Endothelial cell of umbilical vein (primary cell): ENCODE measurements around the gene NR2F6. TPM values are rescaled to one million over a fixed set of nuclear protein-coding genes. Genes with fewer than 3 reads are reported as not detected.

Source experiments
- BruUV-seq: library from RNA; stranded (reverse); fragments of 400-500 nt; replicated peaks from 2 replicates; lab custom pipeline; 2021; lab: Mats Ljungman, UMichigan
- CTCF ChIA-PET: fragments of 300-600, 350-600 bp; sonication (Branson Sonifier 250); formaldehyde crosslinking; loops from one replicate; lab custom pipeline; 2021; ENCODE audit warnings: antibody characterized with exemption, inconsistent platforms; lab: Charles Lee
- POLR2A ChIA-PET: fragments of 300-600, 350-600 bp; sonication (Branson Sonifier 250); formaldehyde crosslinking; loops from one replicate; lab custom pipeline; 2021; ENCODE audit warnings: antibody characterized with exemption, inconsistent platforms; lab: Charles Lee
- DNase-seq: peaks from one replicate; pipeline ENCODE4 v3.0.0-alpha.2; 2011; ENCODE audit warnings: low read depth, low spot score
- FAIRE-seq: peaks from 2 replicates; lab custom pipeline; 2011; peaks lifted over from hg19 to GRCh38; lab: Jason Lieb, UNC
- H2AFZ ChIP-seq: 2 replicates; pipeline ENCODE4 v1.6.0; 2012; ENCODE audit warnings: low read depth, low read length, control low read depth, inconsistent platforms
- H3K27ac ChIP-seq: 2 replicates; pipeline ENCODE4 v1.5.1; 2011; ENCODE audit warnings: low read depth, mild to moderate bottlenecking, control low read depth, low read length, moderate library complexity; ENCODE audit not compliant: insufficient read depth
- H3K27me3 ChIP-seq, 2 experiments: 2 replicates each; pipeline versions ENCODE4 v1.6.0 to v1.6.1; 2011; ENCODE audit warnings: low read length in 2 of 2, mixed read lengths in 1 of 2; ENCODE audit not compliant: control insufficient read depth in 2 of 2, insufficient read depth in 2 of 2
- H3K36me3 ChIP-seq, 2 experiments: 2 replicates in 1 of 2; 3 replicates in 1 of 2; pipeline ENCODE4 v1.5.1; 2011; ENCODE audit warnings: low read length in 2 of 2, mild to moderate bottlenecking in 1 of 2, moderate library complexity in 1 of 2; ENCODE audit not compliant: control insufficient read depth in 2 of 2, insufficient read depth in 2 of 2; ENCODE audit errors: extremely low read depth in 1 of 2
- H3K4me1 ChIP-seq: 3 replicates; pipeline ENCODE4 v1.5.1; 2011; ENCODE audit warnings: mild to moderate bottlenecking, low read length; ENCODE audit not compliant: control insufficient read depth, insufficient read depth; ENCODE audit errors: extremely low read depth
- H3K4me2 ChIP-seq: 2 replicates; pipeline ENCODE4 v1.6.1; 2011; ENCODE audit warnings: low read length, control low read depth, mixed read lengths; ENCODE audit not compliant: insufficient read depth
- H3K4me3 ChIP-seq, 3 experiments: fragments of 200-600 bp in 1 of 3; sonication (generic), shearing (Covaris generic) in 1 of 3; replicated peaks in 1 of 3; 2 replicates each; pipeline ENCODE4 v1.5.1; 2011 to 2016; ENCODE audit warnings: control low read depth in 3 of 3, low read length in 3 of 3, mild to moderate bottlenecking in 2 of 3, inconsistent platforms in 1 of 3, low read depth in 1 of 3, moderate library complexity in 1 of 3; ENCODE audit not compliant: insufficient read depth in 1 of 3
- H3K79me2 ChIP-seq: 2 replicates; pipeline ENCODE4 v1.6.0; 2012; ENCODE audit warnings: low read length, inconsistent platforms; ENCODE audit not compliant: control insufficient read depth, insufficient read depth
- H3K9ac ChIP-seq: replicated peaks from 2 replicates; pipeline ENCODE3; 2011; ENCODE audit warnings: low read length, control low read depth; ENCODE audit not compliant: insufficient read depth; ENCODE audit errors: extremely low read depth
- H3K9me1 ChIP-seq: replicated peaks from 3 replicates; pipeline ENCODE4 v1.6.0; 2011; ENCODE audit warnings: mild to moderate bottlenecking, low read length; ENCODE audit not compliant: control insufficient read depth, insufficient read depth; ENCODE audit errors: extremely low read depth
- H3K9me3 ChIP-seq: replicated peaks from 2 replicates; pipeline ENCODE4 v1.5.1; 2012; ENCODE audit warnings: low read length, inconsistent platforms; ENCODE audit not compliant: control insufficient read depth, insufficient read depth
- H4K20me1 ChIP-seq: replicated peaks from 2 replicates; pipeline ENCODE3; 2011; ENCODE audit warnings: mild to moderate bottlenecking, low read length; ENCODE audit not compliant: control insufficient read depth, insufficient read depth; ENCODE audit errors: extremely low read depth
- CTCF ChIP-seq, 2 donors: IDR thresholded peaks; 1 replicate in 1 of 2; 2 replicates in 1 of 2; pipeline ENCODE4 v1.5.1; 2011; ENCODE audit warnings: low read length in 2 of 2, mild to moderate bottlenecking in 2 of 2, moderate library complexity in 2 of 2, control low read depth in 1 of 2, inconsistent platforms in 1 of 2, low read depth in 1 of 2; ENCODE audit not compliant: insufficient read depth in 1 of 2; ENCODE audit errors: extremely low read depth in 1 of 2
- EZH2 ChIP-seq: IDR thresholded peaks from 2 replicates; pipeline ENCODE4 v1.6.1; 2012; ENCODE audit warnings: borderline replicate concordance, low read depth, mild to moderate bottlenecking, moderate library complexity, low read length, inconsistent platforms; ENCODE audit not compliant: severe bottlenecking
- FOS ChIP-seq: IDR thresholded peaks from 2 replicates; pipeline ENCODE4 v1.6.1; 2011; ENCODE audit warnings: mild to moderate bottlenecking, low read length, moderate library complexity, borderline replicate concordance; ENCODE audit not compliant: insufficient read depth
- GATA2 ChIP-seq: IDR thresholded peaks from 2 replicates; pipeline ENCODE4 v1.7.0; 2011; ENCODE audit warnings: low read depth, mild to moderate bottlenecking, moderate library complexity, mixed read lengths, low read length; ENCODE audit not compliant: insufficient read length, insufficient read depth
- JUN ChIP-seq: IDR thresholded peaks from 2 replicates; pipeline ENCODE4 v1.6.1; 2011; ENCODE audit warnings: borderline replicate concordance, low read depth; ENCODE audit not compliant: insufficient read length, insufficient read depth
- MYC ChIP-seq: IDR thresholded peaks from one replicate; pipeline ENCODE4 v1.6.1; 2011; ENCODE audit warnings: mild to moderate bottlenecking, low read depth, low read length
- POLR2A ChIP-seq: IDR thresholded peaks from 2 replicates; pipeline ENCODE4 v1.6.1; 2012; ENCODE audit warnings: low read depth, mild to moderate bottlenecking, control low read depth, low read length
- POLR2AphosphoS5 ChIP-seq: IDR thresholded peaks from 2 replicates; pipeline ENCODE4 v1.6.1; 2012; ENCODE audit warnings: low read depth, mild to moderate bottlenecking, control low read depth, low read length, moderate library complexity; ENCODE audit not compliant: insufficient read depth
- dilution Hi-C: fragments of 300-500 bp; cut with MboI; formaldehyde crosslinking; loops from one replicate; pipeline ENCODE4 v1.15.0; 2019; ENCODE audit warnings: low sequenced_read_pairs; ENCODE audit not compliant: extremely low pct_ligation_motif_present
- intact Hi-C: fragments of 100-400 bp; cut with micrococcal nuclease; formaldehyde crosslinking; loops from one replicate; pipeline ENCODE4 v1.10.0; 2022
- polyA plus RNA-seq, 4 experiments: library from polyadenylated mRNA; depleted of rRNA in 3 of 4; stranded (reverse) in 3 of 4; unstranded in 1 of 4; fragments of >200 nt; gene quantifications; 2 replicates each; pipeline versions ENCODE4 v1.2.1 to v1.2.3, GENCODE V29; 2011 to 2012; ENCODE audit warnings: missing spikeins in 1 of 4
- total RNA-seq: library from RNA; stranded (reverse); gene quantifications from 2 replicates; pipeline ENCODE4 v1.2.3, GENCODE V29; 2021
- TF ChIP-seq, protein P1 (sequence below): IDR thresholded peaks from 2 replicates; pipeline ENCODE4 v1.6.1; 2011; ENCODE audit not compliant: insufficient read depth, insufficient read length

NR2F6 gene
- total and polyA plus RNA-seq, 2 donors (not counting 3 experiments of a cell fraction or from before 2014, with no cell fraction given): 36.1 to 38.9 TPM

DNA sequence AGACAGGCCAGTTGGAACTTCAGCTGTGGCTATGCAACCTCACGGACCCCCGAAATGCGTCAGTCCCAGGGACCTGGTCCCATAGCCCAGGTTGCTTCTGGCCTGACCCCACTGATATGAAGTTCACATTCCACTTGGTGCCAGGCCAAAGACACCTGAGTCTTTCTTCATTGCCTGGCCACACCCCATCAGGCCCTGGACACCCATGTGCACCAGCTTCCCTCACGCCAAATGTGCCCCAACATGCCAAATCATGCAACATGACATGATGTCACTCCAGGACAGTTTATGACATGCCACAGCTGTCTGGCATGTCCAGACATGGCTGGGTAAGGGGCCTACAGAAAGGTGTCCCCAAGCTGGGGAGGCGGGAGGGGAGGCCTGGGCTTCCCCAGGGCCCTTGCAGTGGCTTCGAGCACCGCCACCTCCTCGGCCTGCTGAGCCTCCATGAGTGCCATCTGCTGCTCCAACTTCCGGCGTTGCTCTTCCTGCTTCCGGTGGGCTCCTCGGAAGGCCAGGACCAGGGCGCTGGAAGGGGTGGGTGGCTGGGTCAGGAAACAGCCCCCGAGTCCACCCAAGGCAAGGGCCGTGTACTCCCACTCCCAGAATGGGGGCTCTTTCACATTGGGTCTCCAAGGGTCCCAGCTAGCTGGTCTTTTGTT, 4.3 kb upstream of the NR2F6 start:
- no peaks in the 10 kb centered on the region for H4K20me1 ChIP-seq
- ChIA-PET CTCF (interaction anchor here (1.5 to 4.4 kb wide), 4 partner anchors 11 to 32 kb away, joined by 3 to 28 read pairs (median 5); no protein-coding TSS in a partner anchor), POLR2A (interaction anchor here (0.6 to 1.1 kb wide), 2 partner anchors 14 to 76 kb away, joined by 3 to 7 read pairs; partner anchors contain the start of gene USHBP1)
- intact Hi-C loops (no loop called here), dilution Hi-C loops (no loop called here)
- no peak overlapping the region for H3K4me3 ChIP-seq
- H3K27me3 ChIP-seq: no peaks in the 10 kb centered on the region
- peaks cover under 1% of the 10 kb centered on the region for H3K79me2 ChIP-seq
- TF ChIP-seq FOS (no peak), JUN (no peak), POLR2A (no peak), POLR2AphosphoS5 (no peak), CTCF (IDR thresholded peaks at IDR 0.05; ENCODE audit: extremely low read depth in 1 of 2, insufficient read depth in 1 of 2, low read depth in 1 of 2, low read length in 2 of 2) (no peak), GATA2 (no peak), EZH2 (no peak), MYC (no peak)
- TF ChIP-seq, protein P1, sequence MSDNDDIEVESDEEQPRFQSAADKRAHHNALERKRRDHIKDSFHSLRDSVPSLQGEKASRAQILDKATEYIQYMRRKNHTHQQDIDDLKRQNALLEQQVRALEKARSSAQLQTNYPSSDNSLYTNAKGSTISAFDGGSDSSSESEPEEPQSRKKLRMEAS: no peak
- no peak overlapping the region for H3K9ac ChIP-seq
- no peaks in the 10 kb centered on the region for H3K9me1 ChIP-seq
- peaks cover 0 to 20% of the 10 kb centered on the region in 2 experiments for H3K36me3 ChIP-seq
- DNase-seq: no peak
- no TSS peak for BruUV-seq
- H3K4me1 ChIP-seq: peaks cover 22% of the 10 kb centered on the region
- no peak for FAIRE-seq
- H3K9me3 ChIP-seq: no peaks in the 10 kb centered on the region
- H3K27ac ChIP-seq: no peak overlapping the region
- H2AFZ ChIP-seq: no peak overlapping the region
- H3K4me2 ChIP-seq: no peak overlapping the region
